SK-N-SH treated with all-trans-retinoic acid at 6 μM for 48 hours (cell line): Measurements from ENCODE around the gene MT2A.

Experiments used
- ATAC-seq: fragments of 200-7000 bp; cut with Tn5 transposase; 3 replicates; pipeline ENCODE4 v1.9.1; 2020; ENCODE audit warnings: mild to moderate bottlenecking, moderate library complexity
- ARNTL ChIP-seq: fragments of 450-650 bp; formaldehyde crosslinking; IDR thresholded peaks from 2 replicates; pipeline ENCODE4 v1.5.0; 2020; ENCODE audit warnings: low read depth, mild to moderate bottlenecking, moderate library complexity, borderline replicate concordance
- BACH2 ChIP-seq: fragments of 250-450 bp; sonication (Bioruptor Pico); IDR thresholded peaks from 2 replicates; pipeline ENCODE4 v1.9.0; 2021; ENCODE audit warnings: mild to moderate bottlenecking, borderline replicate concordance
- CSDC2 ChIP-seq: fragments of 250-450 bp; sonication (Bioruptor Pico); IDR thresholded peaks from 2 replicates; pipeline ENCODE4 v1.5.0; 2020; ENCODE audit warnings: mild to moderate bottlenecking, moderate library complexity
- ESRRG ChIP-seq: fragments of 250-450 bp; sonication (Bioruptor Pico); IDR thresholded peaks from 2 replicates; pipeline ENCODE4 v1.6.1; 2021; ENCODE audit warnings: mild to moderate bottlenecking
- GLIS3 ChIP-seq: fragments of 250-450 bp; sonication (Bioruptor Pico); IDR thresholded peaks from 2 replicates; pipeline ENCODE4 v1.5.0; 2020; ENCODE audit warnings: mild to moderate bottlenecking, moderate library complexity
- ISL1 ChIP-seq: fragments of 250-450 bp; sonication (Bioruptor Pico); IDR thresholded peaks from 2 replicates; pipeline ENCODE4 v2.1.2; 2022; ENCODE audit warnings: mild to moderate bottlenecking, moderate library complexity
- OSR1 ChIP-seq: fragments of 250-450 bp; sonication (Bioruptor Pico); IDR thresholded peaks from 2 replicates; pipeline ENCODE4 v1.8.0; 2022; ENCODE audit warnings: moderate library complexity, mild to moderate bottlenecking, inconsistent platforms
- PPARA ChIP-seq: fragments of 250-450 bp; sonication (Bioruptor Pico); IDR thresholded peaks from 2 replicates; pipeline ENCODE4 v1.5.0; 2020; ENCODE audit warnings: mild to moderate bottlenecking, borderline replicate concordance
- RARB ChIP-seq: fragments of 250-450 bp; sonication (Bioruptor Pico); IDR thresholded peaks from 2 replicates; pipeline ENCODE4 v1.8.0; 2021; ENCODE audit warnings: mild to moderate bottlenecking, moderate library complexity
- SNAI2 ChIP-seq: fragments of 250-450 bp; sonication (Bioruptor Pico); IDR thresholded peaks from 2 replicates; pipeline ENCODE4 v1.5.0; 2020; ENCODE audit warnings: mild to moderate bottlenecking, moderate library complexity
- TCF4 ChIP-seq: fragments of 250-450 bp; sonication (Bioruptor Pico); IDR thresholded peaks from 2 replicates; pipeline ENCODE4 v1.8.0; 2021; ENCODE audit warnings: mild to moderate bottlenecking, moderate library complexity, borderline replicate concordance
- TOX ChIP-seq: fragments of 250-450 bp; sonication (Bioruptor Pico); IDR thresholded peaks from 2 replicates; pipeline ENCODE4 v1.8.0; 2021; ENCODE audit warnings: mild to moderate bottlenecking, moderate library complexity, borderline replicate concordance
- ZC3H10 ChIP-seq: fragments of 250-450 bp; sonication (Bioruptor Pico); IDR thresholded peaks from 2 replicates; pipeline ENCODE4 v1.5.1; 2021; ENCODE audit warnings: mild to moderate bottlenecking, moderate library complexity
- ZFP3 ChIP-seq: fragments of 250-450 bp; sonication (Bioruptor Pico); IDR thresholded peaks from 2 replicates; pipeline ENCODE4 v1.5.0; 2020; ENCODE audit warnings: mild to moderate bottlenecking, moderate library complexity
- ZFP30 ChIP-seq: fragments of 450-650 bp; formaldehyde crosslinking; IDR thresholded peaks from 2 replicates; pipeline ENCODE4 v1.5.0; 2022; ENCODE audit warnings: mild to moderate bottlenecking, moderate library complexity
- ZNF565 ChIP-seq: fragments of 450-650 bp; formaldehyde crosslinking; conservative IDR thresholded peaks from 2 replicates; pipeline ENCODE4 v1.5.0; 2020; ENCODE audit warnings: low read depth, mild to moderate bottlenecking, moderate library complexity
- ZNF70 ChIP-seq: fragments of 450-650 bp; formaldehyde crosslinking; IDR thresholded peaks from 2 replicates; pipeline ENCODE4 v1.5.0; 2020; ENCODE audit warnings: mild to moderate bottlenecking, moderate library complexity
- TF ChIP-seq, protein P1 (sequence below): fragments of 250-450 bp; sonication (Bioruptor Pico); IDR thresholded peaks from 2 replicates; pipeline ENCODE4 v1.5.1; 2021; ENCODE audit warnings: mild to moderate bottlenecking, moderate library complexity
- TF ChIP-seq, protein P2 (sequence below): fragments of 250-450 bp; sonication (Bioruptor Pico); IDR thresholded peaks from 2 replicates; pipeline ENCODE4 v1.8.0; 2021; ENCODE audit warnings: low read depth, mild to moderate bottlenecking, moderate library complexity, borderline replicate concordance
- TF ChIP-seq, protein P3 (sequence below): fragments of 250-450 bp; sonication (Bioruptor Pico); IDR thresholded peaks from 2 replicates; pipeline ENCODE4 v1.8.0; 2020; ENCODE audit warnings: mild to moderate bottlenecking, moderate library complexity, borderline replicate concordance
- TF ChIP-seq, protein P4 (sequence below): fragments of 250-450 bp; sonication (Bioruptor Pico); IDR thresholded peaks from 2 replicates; pipeline ENCODE4 v1.5.0; 2020; ENCODE audit warnings: mild to moderate bottlenecking, moderate library complexity
- TF ChIP-seq, protein P5 (sequence below): fragments of 250-450 bp; sonication (Bioruptor Pico); IDR thresholded peaks from 2 replicates; pipeline ENCODE4 v1.5.1; 2020; ENCODE audit warnings: low read depth, mild to moderate bottlenecking, moderate library complexity

The MT2A gene

DNA sequence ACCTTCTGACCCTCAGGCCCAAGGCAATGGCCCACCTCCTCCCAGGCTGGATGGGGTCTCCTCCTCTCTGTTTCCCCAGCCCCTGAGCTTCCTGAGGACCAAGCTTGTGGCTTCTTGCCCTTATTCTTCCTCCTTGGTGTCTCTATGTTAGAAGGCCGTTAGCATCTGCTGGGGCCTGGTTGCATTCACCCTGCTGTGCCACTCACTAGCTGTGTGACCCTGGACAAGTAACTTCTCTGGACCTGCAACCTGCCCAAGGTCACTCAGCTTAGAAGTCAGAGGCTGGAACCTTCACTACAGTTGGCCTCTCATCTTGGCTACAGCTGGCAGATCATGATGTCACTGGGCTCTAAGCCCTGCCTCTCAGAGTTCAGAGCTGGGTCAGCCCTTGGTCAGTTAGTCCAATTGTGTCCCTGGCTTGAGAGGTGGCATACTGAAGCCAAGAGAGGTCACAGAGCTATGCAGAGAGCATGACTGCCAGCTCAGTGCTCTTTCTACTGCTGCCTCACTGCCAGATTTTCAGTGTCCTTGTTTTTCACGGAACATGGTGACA, 3.0 kb downstream of the MT2A start:
- ATAC-seq = no peak
- TF ChIP-seq ZC3H10 (no peak), TCF4 (no peak), ZNF70 (CRISPR knock-in tag) (no peak), ZFP3 (CRISPR knock-in tag) (no peak), ARNTL (CRISPR knock-in tag) (no peak)

DNA sequence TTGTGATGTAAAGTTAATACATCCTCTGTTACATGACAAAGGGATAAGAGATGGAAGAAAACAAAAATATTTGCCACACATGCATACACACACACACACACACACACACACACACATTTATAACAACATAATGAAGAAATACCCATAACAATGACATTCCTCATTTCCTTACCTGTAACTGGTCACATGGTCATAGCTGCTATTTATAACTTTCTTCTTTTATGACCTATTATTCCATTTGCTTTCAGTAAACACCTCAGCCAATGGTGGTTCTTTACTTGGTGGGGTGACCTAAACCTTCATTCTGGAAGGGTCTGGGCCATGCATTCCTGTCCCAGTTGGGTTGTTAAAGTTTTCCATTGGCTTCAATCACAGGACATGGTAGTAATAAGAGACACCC, 5.3 kb downstream of the MT2A start:
- ATAC-seq = no peak
- TF ChIP-seq ZFP30 (CRISPR knock-in tag) (no peak), PPARA (CRISPR knock-in tag) (no peak), GLIS3 (CRISPR knock-in tag) (no peak), ESRRG (CRISPR knock-in tag) (no peak), SNAI2 (no peak), CSDC2 (CRISPR knock-in tag) (no peak), ZFP3 (CRISPR knock-in tag) (no peak), OSR1 (CRISPR knock-in tag) (no peak), ARNTL (CRISPR knock-in tag) (no peak), ZNF565 (no peak), BACH2 (CRISPR knock-in tag) (no peak), ISL1 (no peak)
- TF ChIP-seq, protein P1, sequence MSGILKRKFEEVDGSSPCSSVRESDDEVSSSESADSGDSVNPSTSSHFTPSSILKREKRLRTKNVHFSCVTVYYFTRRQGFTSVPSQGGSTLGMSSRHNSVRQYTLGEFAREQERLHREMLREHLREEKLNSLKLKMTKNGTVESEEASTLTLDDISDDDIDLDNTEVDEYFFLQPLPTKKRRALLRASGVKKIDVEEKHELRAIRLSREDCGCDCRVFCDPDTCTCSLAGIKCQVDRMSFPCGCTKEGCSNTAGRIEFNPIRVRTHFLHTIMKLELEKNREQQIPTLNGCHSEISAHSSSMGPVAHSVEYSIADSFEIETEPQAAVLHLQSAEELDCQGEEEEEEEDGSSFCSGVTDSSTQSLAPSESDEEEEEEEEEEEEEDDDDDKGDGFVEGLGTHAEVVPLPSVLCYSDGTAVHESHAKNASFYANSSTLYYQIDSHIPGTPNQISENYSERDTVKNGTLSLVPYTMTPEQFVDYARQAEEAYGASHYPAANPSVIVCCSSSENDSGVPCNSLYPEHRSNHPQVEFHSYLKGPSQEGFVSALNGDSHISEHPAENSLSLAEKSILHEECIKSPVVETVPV = no peak
- TF ChIP-seq, protein P2, sequence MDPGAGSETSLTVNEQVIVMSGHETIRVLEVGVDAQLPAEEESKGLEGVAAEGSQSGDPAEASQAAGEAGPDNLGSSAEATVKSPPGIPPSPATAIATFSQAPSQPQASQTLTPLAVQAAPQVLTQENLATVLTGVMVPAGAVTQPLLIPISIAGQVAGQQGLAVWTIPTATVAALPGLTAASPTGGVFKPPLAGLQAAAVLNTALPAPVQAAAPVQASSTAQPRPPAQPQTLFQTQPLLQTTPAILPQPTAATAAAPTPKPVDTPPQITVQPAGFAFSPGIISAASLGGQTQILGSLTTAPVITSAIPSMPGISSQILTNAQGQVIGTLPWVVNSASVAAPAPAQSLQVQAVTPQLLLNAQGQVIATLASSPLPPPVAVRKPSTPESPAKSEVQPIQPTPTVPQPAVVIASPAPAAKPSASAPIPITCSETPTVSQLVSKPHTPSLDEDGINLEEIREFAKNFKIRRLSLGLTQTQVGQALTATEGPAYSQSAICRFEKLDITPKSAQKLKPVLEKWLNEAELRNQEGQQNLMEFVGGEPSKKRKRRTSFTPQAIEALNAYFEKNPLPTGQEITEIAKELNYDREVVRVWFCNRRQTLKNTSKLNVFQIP (CRISPR knock-in tag) = no peak
- TF ChIP-seq, protein P3, sequence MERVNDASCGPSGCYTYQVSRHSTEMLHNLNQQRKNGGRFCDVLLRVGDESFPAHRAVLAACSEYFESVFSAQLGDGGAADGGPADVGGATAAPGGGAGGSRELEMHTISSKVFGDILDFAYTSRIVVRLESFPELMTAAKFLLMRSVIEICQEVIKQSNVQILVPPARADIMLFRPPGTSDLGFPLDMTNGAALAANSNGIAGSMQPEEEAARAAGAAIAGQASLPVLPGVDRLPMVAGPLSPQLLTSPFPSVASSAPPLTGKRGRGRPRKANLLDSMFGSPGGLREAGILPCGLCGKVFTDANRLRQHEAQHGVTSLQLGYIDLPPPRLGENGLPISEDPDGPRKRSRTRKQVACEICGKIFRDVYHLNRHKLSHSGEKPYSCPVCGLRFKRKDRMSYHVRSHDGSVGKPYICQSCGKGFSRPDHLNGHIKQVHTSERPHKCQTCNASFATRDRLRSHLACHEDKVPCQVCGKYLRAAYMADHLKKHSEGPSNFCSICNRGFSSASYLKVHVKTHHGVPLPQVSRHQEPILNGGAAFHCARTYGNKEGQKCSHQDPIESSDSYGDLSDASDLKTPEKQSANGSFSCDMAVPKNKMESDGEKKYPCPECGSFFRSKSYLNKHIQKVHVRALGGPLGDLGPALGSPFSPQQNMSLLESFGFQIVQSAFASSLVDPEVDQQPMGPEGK = no peak

DNA sequence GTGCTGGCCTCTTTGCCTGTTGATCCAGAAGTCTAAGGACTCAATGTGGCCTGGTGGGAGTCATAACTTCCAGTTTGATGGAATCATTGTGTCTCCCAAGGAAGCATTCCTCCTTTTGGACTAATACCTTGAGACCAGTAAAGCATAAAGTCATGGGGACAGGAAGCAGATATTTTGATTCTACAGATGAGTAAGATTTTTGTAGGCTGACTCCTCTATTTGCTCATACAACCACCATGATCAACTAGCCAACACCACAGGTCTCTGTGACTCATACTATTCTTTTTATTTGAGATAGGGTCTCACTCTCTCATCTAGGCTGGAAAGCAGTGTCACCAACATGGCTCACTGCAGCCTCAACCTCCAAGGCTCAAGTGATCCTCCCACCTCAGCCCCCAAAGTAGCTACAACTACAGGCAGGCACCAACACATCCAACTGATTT, 6.2 kb downstream of the MT2A start:
- TF ChIP-seq ARNTL (CRISPR knock-in tag) (no peak), TCF4 (no peak), SNAI2 (no peak), ZC3H10 (no peak), ISL1 (no peak), ZNF70 (CRISPR knock-in tag) (no peak), OSR1 (CRISPR knock-in tag) (no peak), RARB (CRISPR knock-in tag) (no peak), ZFP30 (CRISPR knock-in tag) (no peak), GLIS3 (CRISPR knock-in tag) (no peak)
- TF ChIP-seq, protein P2 (CRISPR knock-in tag) = no peak
- ATAC-seq = no peak

DNA sequence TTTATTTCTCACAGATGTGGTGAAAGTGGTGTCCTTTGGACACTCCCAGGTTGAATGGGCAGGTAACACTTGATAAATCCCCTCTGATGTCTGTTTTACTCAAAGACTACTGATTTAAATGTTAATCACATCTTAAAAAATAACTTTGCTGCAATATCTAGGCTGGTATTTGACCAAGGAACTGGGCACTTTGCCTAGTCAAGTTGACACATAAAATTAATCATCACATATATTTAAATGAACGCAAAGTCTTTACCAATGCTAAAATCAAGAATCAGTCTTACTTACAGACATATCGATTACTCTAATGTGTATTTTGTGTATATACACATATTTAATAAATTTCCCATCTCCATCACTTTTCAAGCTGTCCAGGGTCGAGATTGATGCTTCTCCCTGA, 7.0 kb downstream of the MT2A start:
- no peak for TF ChIP-seq TOX (CRISPR knock-in tag)
- TF ChIP-seq, protein P4, sequence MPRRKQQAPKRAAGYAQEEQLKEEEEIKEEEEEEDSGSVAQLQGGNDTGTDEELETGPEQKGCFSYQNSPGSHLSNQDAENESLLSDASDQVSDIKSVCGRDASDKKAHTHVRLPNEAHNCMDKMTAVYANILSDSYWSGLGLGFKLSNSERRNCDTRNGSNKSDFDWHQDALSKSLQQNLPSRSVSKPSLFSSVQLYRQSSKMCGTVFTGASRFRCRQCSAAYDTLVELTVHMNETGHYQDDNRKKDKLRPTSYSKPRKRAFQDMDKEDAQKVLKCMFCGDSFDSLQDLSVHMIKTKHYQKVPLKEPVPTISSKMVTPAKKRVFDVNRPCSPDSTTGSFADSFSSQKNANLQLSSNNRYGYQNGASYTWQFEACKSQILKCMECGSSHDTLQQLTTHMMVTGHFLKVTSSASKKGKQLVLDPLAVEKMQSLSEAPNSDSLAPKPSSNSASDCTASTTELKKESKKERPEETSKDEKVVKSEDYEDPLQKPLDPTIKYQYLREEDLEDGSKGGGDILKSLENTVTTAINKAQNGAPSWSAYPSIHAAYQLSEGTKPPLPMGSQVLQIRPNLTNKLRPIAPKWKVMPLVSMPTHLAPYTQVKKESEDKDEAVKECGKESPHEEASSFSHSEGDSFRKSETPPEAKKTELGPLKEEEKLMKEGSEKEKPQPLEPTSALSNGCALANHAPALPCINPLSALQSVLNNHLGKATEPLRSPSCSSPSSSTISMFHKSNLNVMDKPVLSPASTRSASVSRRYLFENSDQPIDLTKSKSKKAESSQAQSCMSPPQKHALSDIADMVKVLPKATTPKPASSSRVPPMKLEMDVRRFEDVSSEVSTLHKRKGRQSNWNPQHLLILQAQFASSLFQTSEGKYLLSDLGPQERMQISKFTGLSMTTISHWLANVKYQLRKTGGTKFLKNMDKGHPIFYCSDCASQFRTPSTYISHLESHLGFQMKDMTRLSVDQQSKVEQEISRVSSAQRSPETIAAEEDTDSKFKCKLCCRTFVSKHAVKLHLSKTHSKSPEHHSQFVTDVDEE (CRISPR knock-in tag) = no peak
- TF ChIP-seq, protein P5, sequence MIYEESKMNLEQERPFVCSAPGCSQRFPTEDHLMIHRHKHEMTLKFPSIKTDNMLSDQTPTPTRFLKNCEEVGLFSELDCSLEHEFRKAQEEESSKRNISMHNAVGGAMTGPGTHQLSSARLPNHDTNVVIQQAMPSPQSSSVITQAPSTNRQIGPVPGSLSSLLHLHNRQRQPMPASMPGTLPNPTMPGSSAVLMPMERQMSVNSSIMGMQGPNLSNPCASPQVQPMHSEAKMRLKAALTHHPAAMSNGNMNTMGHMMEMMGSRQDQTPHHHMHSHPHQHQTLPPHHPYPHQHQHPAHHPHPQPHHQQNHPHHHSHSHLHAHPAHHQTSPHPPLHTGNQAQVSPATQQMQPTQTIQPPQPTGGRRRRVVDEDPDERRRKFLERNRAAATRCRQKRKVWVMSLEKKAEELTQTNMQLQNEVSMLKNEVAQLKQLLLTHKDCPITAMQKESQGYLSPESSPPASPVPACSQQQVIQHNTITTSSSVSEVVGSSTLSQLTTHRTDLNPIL (CRISPR knock-in tag) = no peak
- TF ChIP-seq, protein P1 = no peak
- no peak for TF ChIP-seq ZFP30 (CRISPR knock-in tag)
- TF ChIP-seq ARNTL (CRISPR knock-in tag) = no peak
- no peak for ATAC-seq
